GM15510 (cell line): Measurements from ENCODE around the gene SLC16A6.
A peak's percentile ranks its signal among the peaks of the same experiment; 100 is the strongest.

Source experiments
- POLR2A ChIP-seq: IDR thresholded peaks from 3 replicates; pipeline ENCODE4 v1.6.1; 2011; ENCODE audit warnings: borderline replicate concordance; ENCODE audit not compliant: insufficient read length; ENCODE audit errors: extremely low read depth

SLC16A6 gene

GRCh38 chr17:68297195-68297594 is 6.3 kb upstream of the SLC16A6 start:
- TF ChIP-seq POLR2A: no peak

- TF ChIP-seq POLR2A: no peak
Observed at GRCh38 chr17:68296217-68297191, 5.6 kb upstream of the SLC16A6 start.

- TF ChIP-seq POLR2A: no peak
Observed at GRCh38 chr17:68295086-68295485, 4.2 kb upstream of the SLC16A6 start.

DNA sequence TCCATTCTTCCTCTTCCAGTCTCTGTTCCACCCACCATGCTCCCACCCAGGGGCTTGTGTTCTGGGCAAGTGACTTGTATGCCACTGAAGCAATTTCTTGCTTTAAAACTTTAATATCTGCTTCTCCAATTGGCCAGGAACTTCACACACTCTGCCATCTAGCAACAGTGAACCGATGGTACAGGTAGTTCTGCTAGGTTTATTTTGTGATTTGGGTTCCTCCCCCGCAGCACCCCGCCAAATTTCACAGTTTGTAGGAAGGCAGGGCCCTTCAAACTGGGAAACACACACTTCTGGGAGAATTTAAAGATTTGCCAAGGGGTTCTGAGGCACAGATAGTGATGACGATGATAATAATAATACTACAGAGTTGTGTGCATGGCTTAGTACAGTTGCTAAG is 3.7 kb upstream of the SLC16A6 start:
- TF ChIP-seq POLR2A: no peak

GRCh38 chr17:68294196-68294555 is 3.2 kb upstream of the SLC16A6 start:
- TF ChIP-seq POLR2A: no peak

- no peak for TF ChIP-seq POLR2A
Observed at GRCh38 chr17:68293490-68294195, 2.7 kb upstream of the SLC16A6 start.

- TF ChIP-seq POLR2A: no peak
Observed at GRCh38 chr17:68292689-68293040, 1.7 kb upstream of the SLC16A6 start.

GRCh38 chr17:68291836-68292688 is 1.1 kb upstream of the SLC16A6 start:
- peak; percentile 71 for TF ChIP-seq POLR2A

- TF ChIP-seq POLR2A: peak; percentile 48
Observed at GRCh38 chr17:68290268-68290954, 516 bp downstream of the SLC16A6 start.

DNA sequence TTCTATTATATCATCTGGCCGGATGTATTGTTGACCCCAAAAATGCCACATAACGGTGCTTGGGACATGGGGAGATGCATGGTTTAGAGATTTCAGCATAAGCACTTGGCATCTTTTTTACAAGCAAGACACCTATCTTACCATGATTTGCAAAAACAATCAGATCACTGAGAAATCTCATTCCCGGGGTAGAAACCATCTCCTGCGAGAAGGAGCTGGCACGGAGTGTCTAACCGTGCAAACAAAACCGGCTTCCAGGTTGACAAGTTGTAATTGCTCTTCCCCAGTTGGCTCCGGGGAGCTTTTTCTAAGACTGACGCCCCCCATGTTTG is 1.0 kb downstream of the SLC16A6 start:
- no peak for TF ChIP-seq POLR2A

DNA sequence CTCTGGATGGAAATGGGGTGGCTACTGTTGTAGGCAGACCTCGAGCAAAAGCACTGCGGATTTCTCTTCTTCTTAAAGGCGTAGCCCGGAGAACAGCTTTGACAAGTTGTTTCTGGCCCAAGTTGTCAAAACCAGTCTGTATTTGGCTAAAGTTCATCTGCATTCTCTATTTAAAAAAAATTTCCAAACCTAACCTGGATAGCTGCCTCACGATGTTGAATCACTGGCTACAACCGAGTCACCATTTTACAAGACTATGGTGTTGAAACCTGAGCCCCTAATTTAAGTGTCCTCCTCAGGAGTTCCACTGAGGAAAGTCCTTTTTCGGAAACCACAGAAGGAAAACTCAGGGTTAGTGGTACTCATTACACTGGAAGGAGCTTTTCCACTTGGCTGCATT is 1.5 kb downstream of the SLC16A6 start:
- no peak for TF ChIP-seq POLR2A

- TF ChIP-seq POLR2A: no peak
Observed at GRCh38 chr17:68288804-68289203, 2.1 kb downstream of the SLC16A6 start.

DNA sequence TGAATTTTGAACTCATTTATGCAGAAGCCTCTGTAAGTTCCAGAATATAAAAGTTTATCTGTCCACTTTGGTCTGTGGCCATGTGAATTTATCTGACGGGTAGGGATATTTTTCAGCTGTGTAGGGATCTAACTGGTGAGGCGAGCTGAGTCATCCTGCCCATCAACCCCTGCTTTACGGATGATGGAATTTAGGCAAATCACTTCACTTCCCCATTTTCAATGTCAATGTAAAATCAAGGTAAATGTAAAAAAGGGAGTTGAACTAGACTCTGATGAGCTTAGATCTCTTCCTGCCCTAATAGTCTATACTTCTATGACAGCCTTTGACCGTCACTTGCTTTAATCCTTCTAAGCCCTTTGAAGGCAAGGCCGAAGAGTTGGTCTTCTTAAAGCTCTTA is 2.6 kb downstream of the SLC16A6 start:
- TF ChIP-seq POLR2A: no peak

DNA sequence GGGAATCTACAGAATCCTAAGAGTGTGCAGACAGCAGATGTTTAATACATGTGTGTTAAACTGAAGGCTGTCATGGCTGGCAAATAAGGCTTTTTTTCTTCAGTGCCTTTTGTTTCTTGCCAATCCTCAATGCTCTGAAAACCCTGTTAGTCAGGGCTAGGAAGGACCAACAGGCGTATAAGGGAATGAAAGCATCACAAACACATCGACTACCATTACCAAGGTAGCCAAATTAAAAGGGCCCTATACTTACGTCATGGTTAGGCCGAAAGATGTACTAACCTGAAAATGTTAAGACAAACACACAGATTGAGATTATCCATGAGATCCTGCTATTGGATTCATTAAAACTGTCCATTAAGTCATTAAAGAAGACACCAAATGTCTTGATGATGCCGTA is 13.1 kb downstream of the SLC16A6 start:
- TF ChIP-seq POLR2A: no peak
